Left ventricle myocardium inferior (tissue), 1 donor: ENCODE measurements around the gene RGS7. TPM values are rescaled to one million over a fixed set of nuclear protein-coding genes. Genes with fewer than 3 reads are reported as not detected.
"Not testable (repeated sequence)": the region's sequence is repeated elsewhere in the genome, so short reads cannot be mapped to it uniquely, and the experiment has no call there.

Source experiments
- DNase-seq: peaks from one replicate; pipeline ENCODE4 v3.0.0-alpha.2; 2020
- H3K27ac ChIP-seq: fragments of 200-600 bp; replicated peaks from 2 replicates; pipeline ENCODE4 v1.8.0; 2021
- H3K27me3 ChIP-seq: fragments of 200-600 bp; 2 replicates; pipeline ENCODE4 v1.8.0; 2021; ENCODE audit warnings: low read depth
- H3K36me3 ChIP-seq: fragments of 200-600 bp; 2 replicates; pipeline ENCODE4 v1.8.0; 2021
- H3K4me1 ChIP-seq: fragments of 200-600 bp; 2 replicates; pipeline ENCODE4 v1.8.0; 2021
- H3K4me3 ChIP-seq: fragments of 200-600 bp; 2 replicates; pipeline ENCODE4 v1.8.0; 2021; ENCODE audit warnings: mild to moderate bottlenecking, moderate library complexity
- H3K9me3 ChIP-seq: fragments of 200-600 bp; replicated peaks from 2 replicates; pipeline ENCODE4 v1.8.0; 2021
- CTCF ChIP-seq: fragments of 200-600 bp; IDR thresholded peaks from 2 replicates; pipeline ENCODE4 v1.8.0; 2021; ENCODE audit warnings: antibody characterized with exemption, mild to moderate bottlenecking, borderline replicate concordance
- intact Hi-C: fragments of 100-400 bp; cut with micrococcal nuclease; formaldehyde crosslinking; loops from one replicate; pipeline ENCODE4 v1.11.0; 2022
- total RNA-seq: library from RNA; stranded (reverse); fragmentation: NEBNext Ultra II Directional; extraction: Animal tissue kit (Norgen Biotek cat#: 25700); gene quantifications from one replicate; pipeline ENCODE4 v1.2.1, GENCODE V29; 2021
- donor health status: DM: no; HTN: yes; CAD: no; lungs with severe emphysema.

Gene RGS7
- total RNA-seq, 1 donor from 2014 or later, result not detected

GRCh38 chr1:240765732-240766363 is 591.2 kb downstream of the RGS7 start:
- H3K4me1 ChIP-seq, result no peaks in the 10 kb centered on the region
- no peak for DNase-seq
- H3K9me3 ChIP-seq, result no peaks in the 10 kb centered on the region
- intact Hi-C loops, result no loop called here
- H3K4me3 ChIP-seq, result no peak overlapping the region
- H3K27me3 ChIP-seq, result no peaks in the 10 kb centered on the region
- TF ChIP-seq CTCF, result no peak
- H3K36me3 ChIP-seq, result no peaks in the 10 kb centered on the region
- no peak overlapping the region for H3K27ac ChIP-seq

DNA sequence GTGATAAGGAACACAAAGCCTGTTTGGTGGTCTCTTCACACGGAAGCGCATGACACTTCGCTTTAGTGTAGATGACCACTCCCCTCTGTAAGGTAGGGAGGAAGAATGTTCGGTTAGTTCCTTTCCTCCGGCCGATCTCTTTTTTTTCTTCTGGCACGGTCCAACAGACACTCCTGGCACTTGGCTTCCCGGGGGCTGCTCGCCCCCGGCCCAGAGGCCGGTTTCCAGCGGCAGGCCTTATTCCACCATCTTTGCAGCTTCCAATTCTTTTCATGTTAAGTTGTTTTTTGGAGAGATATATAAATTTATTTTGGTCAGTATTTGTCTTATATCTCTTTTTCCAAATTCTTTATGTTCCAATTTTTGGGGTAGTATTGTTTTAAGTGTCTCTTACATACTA is 593.2 kb downstream of the RGS7 start:
- Histone ChIP-seq H3K4me3 (no peak overlapping the region), H3K36me3 (no peaks in the 10 kb centered on the region), H3K27me3 (no peaks in the 10 kb centered on the region), H3K9me3 (no peaks in the 10 kb centered on the region), H3K27ac (no peak overlapping the region), H3K4me1 (no peaks in the 10 kb centered on the region)
- no peak for TF ChIP-seq CTCF
- intact Hi-C loops, result no loop called here
- no peak for DNase-seq

DNA sequence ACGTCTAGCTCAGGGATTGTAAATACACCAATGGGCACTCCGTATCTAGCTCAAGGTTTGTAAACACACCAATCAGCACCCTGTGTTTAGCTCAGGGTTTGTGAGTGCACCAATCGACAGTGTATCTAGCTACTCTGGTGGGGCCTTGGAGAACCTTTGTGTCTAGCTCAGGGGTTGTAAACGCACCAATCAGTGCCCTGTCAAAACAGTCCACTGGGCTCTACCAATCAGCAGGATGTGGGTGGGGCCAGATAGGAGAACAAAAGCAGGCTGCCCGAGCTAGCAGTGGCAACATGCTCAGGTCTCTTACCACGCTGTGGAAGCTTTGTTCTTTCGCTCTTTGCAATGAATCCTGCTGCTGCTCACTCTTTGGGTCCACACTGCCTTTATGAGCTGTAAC is 593.9 kb downstream of the RGS7 start:
- H3K9me3 ChIP-seq, H3K27me3 ChIP-seq, DNase-seq, intact Hi-C loops, H3K36me3 ChIP-seq, H3K4me1 ChIP-seq, H3K4me3 ChIP-seq, H3K27ac ChIP-seq: not testable (repeated sequence)

- H3K9me3 ChIP-seq, H3K36me3 ChIP-seq, H3K27me3 ChIP-seq, H3K4me1 ChIP-seq, H3K4me3 ChIP-seq, DNase-seq, H3K27ac ChIP-seq, intact Hi-C loops: not testable (repeated sequence)
Observed at GRCh38 chr1:240762471-240762987, 594.5 kb downstream of the RGS7 start.

- H3K4me3 ChIP-seq, H3K36me3 ChIP-seq, H3K4me1 ChIP-seq, DNase-seq, intact Hi-C loops, H3K27me3 ChIP-seq, H3K27ac ChIP-seq, H3K9me3 ChIP-seq: not testable (repeated sequence)
Observed at GRCh38 chr1:240758777-240759176, 598.2 kb downstream of the RGS7 start.

DNA sequence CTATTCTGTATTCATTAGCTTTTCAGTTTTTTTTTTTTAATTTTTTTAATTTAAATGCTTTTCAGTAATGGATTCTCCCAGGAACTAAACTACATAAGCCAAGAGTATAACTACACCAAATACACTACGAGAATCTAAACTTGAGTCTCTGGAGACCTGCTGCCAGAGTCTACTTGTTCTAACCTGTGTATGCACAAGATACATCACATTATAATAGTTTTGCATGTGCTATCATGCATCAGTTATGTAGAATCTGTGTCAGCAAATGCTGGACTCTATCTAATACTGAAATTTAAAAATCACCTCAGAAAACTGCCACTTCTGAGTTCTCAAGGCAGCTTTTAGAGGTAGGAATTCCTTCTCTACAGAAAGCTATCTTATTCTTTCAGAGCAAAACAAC is 598.7 kb downstream of the RGS7 start:
- intact Hi-C loops, result no loop called here
- no peak overlapping the region for H3K27ac ChIP-seq
- no peak for DNase-seq
- H3K27me3 ChIP-seq, result peaks cover 4% of the 10 kb centered on the region
- no peaks in the 10 kb centered on the region for H3K36me3 ChIP-seq
- H3K9me3 ChIP-seq, result no peaks in the 10 kb centered on the region
- no peaks in the 10 kb centered on the region for H3K4me1 ChIP-seq
- H3K4me3 ChIP-seq, result no peak overlapping the region
- TF ChIP-seq CTCF, result no peak

GRCh38 chr1:240747907-240748306 is 609.1 kb downstream of the RGS7 start:
- Histone ChIP-seq H3K27me3 (no peaks in the 10 kb centered on the region), H3K9me3 (peaks cover 8% of the 10 kb centered on the region), H3K27ac (no peak overlapping the region), H3K36me3 (no peaks in the 10 kb centered on the region), H3K4me1 (no peaks in the 10 kb centered on the region), H3K4me3 (no peak overlapping the region)
- no peak for DNase-seq
- TF ChIP-seq CTCF, result no peak
- intact Hi-C loops, result loop anchor here (10.0 kb wide), 1 partner anchor 57 kb away; no protein-coding TSS in a partner anchor
